H9 (cell line): Measurements from ENCODE around the gene FGF16. TPM values are rescaled to one million over a fixed set of nuclear protein-coding genes. Genes with fewer than 3 reads are reported as not detected.
"Not testable (repeated sequence)": the region's sequence is repeated elsewhere in the genome, so short reads cannot be mapped to it uniquely, and the experiment has no call there.

Experiments
- DNase-seq: peaks from one replicate; pipeline ENCODE4 v3.0.0-alpha.2; 2017
- H2AFZ ChIP-seq: one replicate; pipeline ENCODE4 v1.6.1; 2013; ENCODE audit warnings: mild to moderate bottlenecking, low read length, control low read depth, moderate library complexity
- H2AK5ac ChIP-seq: 2 replicates; pipeline ENCODE4 v1.6.1; 2013; ENCODE audit warnings: low read length, control low read depth, mixed read lengths; ENCODE audit not compliant: insufficient read length
- H2BK120ac ChIP-seq: one replicate; pipeline ENCODE4 v1.6.1; 2013; ENCODE audit warnings: low read depth, mild to moderate bottlenecking, low read length, control low read depth, inconsistent platforms; ENCODE audit not compliant: poor library complexity, severe bottlenecking
- H2BK12ac ChIP-seq: 2 replicates; pipeline ENCODE4 v1.6.1; 2013; ENCODE audit warnings: low read length, control low read depth, mixed read lengths, low read depth; ENCODE audit not compliant: insufficient read length
- H2BK15ac ChIP-seq: 2 replicates; pipeline ENCODE4 v1.6.1; 2013; ENCODE audit warnings: low read depth, low read length, control low read depth
- H2BK20ac ChIP-seq: one replicate; pipeline ENCODE4 v1.6.1; 2013; ENCODE audit warnings: low read depth, mild to moderate bottlenecking, low read length, control low read depth, inconsistent platforms; ENCODE audit not compliant: poor library complexity, severe bottlenecking
- H2BK5ac ChIP-seq: 2 replicates; pipeline ENCODE4 v1.6.1; 2013; ENCODE audit warnings: low read length, control low read depth, mixed read lengths; ENCODE audit not compliant: insufficient read length
- H3K14ac ChIP-seq: 2 replicates; pipeline ENCODE4 v1.6.1; 2013; ENCODE audit warnings: low read length, control low read depth; ENCODE audit not compliant: insufficient read depth
- H3K18ac ChIP-seq: 2 replicates; pipeline ENCODE4 v1.6.1; 2013; ENCODE audit warnings: low read depth, mild to moderate bottlenecking, mixed read lengths, low read length, control low read depth; ENCODE audit not compliant: insufficient read length
- H3K23ac ChIP-seq: 2 replicates; pipeline ENCODE4 v1.6.1; 2013; ENCODE audit warnings: low read length, control low read depth, mixed read lengths, low read depth; ENCODE audit not compliant: insufficient read length
- H3K23me2 ChIP-seq: 2 replicates; pipeline ENCODE4 v1.6.1; 2013; ENCODE audit warnings: low read depth, mild to moderate bottlenecking, mixed read lengths, low read length, control low read depth; ENCODE audit not compliant: insufficient read length, poor library complexity, severe bottlenecking
- H3K27ac ChIP-seq: 2 replicates; pipeline ENCODE4 v1.5.1; 2013; ENCODE audit warnings: low read length, control low read depth, mixed read lengths, low read depth; ENCODE audit not compliant: insufficient read length
- H3K27me3 ChIP-seq: 2 replicates; pipeline ENCODE4 v1.6.1; 2013; ENCODE audit warnings: low read length, control low read depth, inconsistent platforms; ENCODE audit not compliant: insufficient read depth
- H3K4ac ChIP-seq: 2 replicates; pipeline ENCODE4 v1.6.1; 2013; ENCODE audit warnings: low read depth, mild to moderate bottlenecking, control low read depth, inconsistent platforms, low read length, moderate library complexity
- H3K4me1 ChIP-seq: 2 replicates; pipeline ENCODE4 v1.6.1; 2013; ENCODE audit warnings: low read length, control low read depth, inconsistent platforms; ENCODE audit not compliant: insufficient read depth
- H3K4me2 ChIP-seq: 2 replicates; pipeline ENCODE4 v1.6.1; 2013; ENCODE audit warnings: low read length, control low read depth, mixed read lengths; ENCODE audit not compliant: insufficient read length, insufficient read depth
- H3K56ac ChIP-seq: 2 replicates; pipeline ENCODE4 v1.6.1; 2013; ENCODE audit warnings: low read depth, mild to moderate bottlenecking, mixed read lengths, low read length, control low read depth; ENCODE audit not compliant: insufficient read length
- H3K79me1 ChIP-seq: 2 replicates; pipeline ENCODE4 v1.6.1; 2013; ENCODE audit warnings: low read depth, mild to moderate bottlenecking, moderate library complexity, low read length, control low read depth, inconsistent platforms; ENCODE audit not compliant: insufficient read depth, poor library complexity, severe bottlenecking
- H3K79me2 ChIP-seq: 2 replicates; pipeline ENCODE4 v1.6.1; 2013; ENCODE audit warnings: low read length, control low read depth, inconsistent platforms; ENCODE audit not compliant: insufficient read depth
- H3K9ac ChIP-seq: 2 replicates; pipeline ENCODE4 v1.6.1; 2013; ENCODE audit warnings: low read length, control low read depth, mixed read lengths; ENCODE audit not compliant: insufficient read length; ENCODE audit errors: extremely low read depth
- H3K9me3 ChIP-seq: one replicate; pipeline ENCODE4 v1.6.1; 2013; ENCODE audit warnings: low read depth, low read length, inconsistent platforms; ENCODE audit not compliant: control insufficient read depth
- H3T11ph ChIP-seq: one replicate; pipeline ENCODE4 v1.6.1; 2013; ENCODE audit warnings: mild to moderate bottlenecking, low read length, control low read depth, inconsistent platforms
- H4K20me1 ChIP-seq: one replicate; pipeline ENCODE4 v1.6.1; 2013; ENCODE audit not compliant: control insufficient read depth, insufficient read length, insufficient read depth
- H4K5ac ChIP-seq: 2 replicates; pipeline ENCODE4 v1.6.1; 2013; ENCODE audit warnings: low read depth, mild to moderate bottlenecking, mixed read lengths, low read length, control low read depth; ENCODE audit not compliant: insufficient read length
- H4K8ac ChIP-seq: replicated peaks from 2 replicates; pipeline ENCODE4 v1.6.1; 2013; ENCODE audit warnings: low read length, control low read depth, mixed read lengths, low read depth; ENCODE audit not compliant: insufficient read length
- H4K91ac ChIP-seq: 2 replicates; pipeline ENCODE4 v1.6.1; 2013; ENCODE audit warnings: low read depth, mild to moderate bottlenecking, moderate library complexity, mixed read lengths, low read length, control low read depth; ENCODE audit not compliant: insufficient read length
- H3K27ac Mint-ChIP-seq, 3 experiments: 2 replicates in 2 of 3; 3 replicates in 1 of 3; pipeline ENCODE4 v1.8.0; 2020 to 2021; ENCODE audit warnings: mixed read lengths in 3 of 3, mild to moderate bottlenecking in 1 of 3, moderate library complexity in 1 of 3
- H3K27me3 Mint-ChIP-seq: 2 replicates; pipeline ENCODE4 v1.8.0; 2021; ENCODE audit warnings: low read depth, mild to moderate bottlenecking, moderate library complexity, mixed read lengths
- H3K36me3 Mint-ChIP-seq, 3 experiments: 2 replicates in 2 of 3; 3 replicates in 1 of 3; pipeline ENCODE4 v1.8.0; 2020 to 2021; ENCODE audit warnings: low read depth in 3 of 3, mixed read lengths in 3 of 3; ENCODE audit not compliant: insufficient read depth in 1 of 3
- H3K4me1 Mint-ChIP-seq, 2 experiments: 2 replicates each; pipeline ENCODE4 v1.8.0; 2020; ENCODE audit warnings: mixed read lengths in 2 of 2
- H3K4me3 Mint-ChIP-seq, 2 experiments: 2 replicates in 1 of 2; 3 replicates in 1 of 2; pipeline ENCODE4 v1.8.0; 2020 to 2021; ENCODE audit warnings: mild to moderate bottlenecking in 2 of 2, mixed read lengths in 2 of 2, moderate library complexity in 1 of 2
- H3K9me3 Mint-ChIP-seq, 2 experiments: 2 replicates in 1 of 2; 3 replicates in 1 of 2; pipeline ENCODE4 v1.8.0; 2020; ENCODE audit warnings: mild to moderate bottlenecking in 2 of 2, mixed read lengths in 2 of 2, moderate library complexity in 1 of 2
- CTCF ChIP-seq: fragments of 200-600 bp; sonication (generic); conservative IDR thresholded peaks from 3 replicates; pipeline ENCODE4 v1.8.0; 2021; ENCODE audit warnings: antibody characterized with exemption, mild to moderate bottlenecking
- WGBS: extraction: QIAGEN DNeasy Blood & Tissue Kit; methylation state at CpG from one replicate; pipeline ENCODE4 v1.1.7; 2013; ENCODE audit warnings: missing lambda C conversion rate, low lambda C conversion rate, mixed read lengths; ENCODE audit not compliant: insufficient read length; ENCODE audit errors: extremely low coverage; 5-methylcytosine and 5-hydroxymethylcytosine counted together
- total RNA-seq: library from RNA; stranded (reverse); gene quantifications from 2 replicates; pipeline ENCODE4 v1.2.1, GENCODE V29; 2021

FGF16 gene
- total RNA-seq, 1 experiment from 2014 or later: 2.8 TPM

GRCh38 chrX:77404419-77404818, 42.8 kb upstream of the FGF16 start:
- no peaks in the 10 kb centered on the region for H3K79me1 ChIP-seq
- no peak overlapping the region for H4K5ac ChIP-seq
- Mint-ChIP-seq H3K4me3 (no peak overlapping the region), H3K9me3 (peaks cover 70 to 83% of the 10 kb centered on the region in 2 experiments), H3K27me3 (no peaks in the 10 kb centered on the region), H3K4me1 (no peaks in the 10 kb centered on the region), H3K27ac (no peak overlapping the region; a peak in 1 of 7 replicates), H3K36me3 (no peaks in the 10 kb centered on the region; a peak in 2 of 7 replicates)
- no peak overlapping the region for H2AK5ac ChIP-seq
- no peaks in the 10 kb centered on the region for H3K27me3 ChIP-seq
- H2BK120ac ChIP-seq: no peak overlapping the region
- H2BK5ac ChIP-seq: no peak overlapping the region
- no peak overlapping the region for H2AFZ ChIP-seq
- H3K23me2 ChIP-seq: no peaks in the 10 kb centered on the region
- WGBS: no CpG with 5 or more reads among the region's 2 CpGs
- peaks cover 39% of the 10 kb centered on the region for H3K9me3 ChIP-seq
- H2BK12ac ChIP-seq: no peak overlapping the region
- H3K14ac ChIP-seq: no peak overlapping the region
- no peak for DNase-seq
- no peak overlapping the region for H3T11ph ChIP-seq
- no peaks in the 10 kb centered on the region for H3K4me1 ChIP-seq
- no peak overlapping the region for H3K4me2 ChIP-seq
- no peak overlapping the region for H3K4ac ChIP-seq
- no peak overlapping the region for H3K18ac ChIP-seq
- H4K8ac ChIP-seq: no peak overlapping the region
- H2BK20ac ChIP-seq: no peak overlapping the region
- no peaks in the 10 kb centered on the region for H4K20me1 ChIP-seq
- H3K9ac ChIP-seq: no peak overlapping the region
- TF ChIP-seq CTCF: no peak
- no peak overlapping the region for H4K91ac ChIP-seq
- no peaks in the 10 kb centered on the region for H3K79me2 ChIP-seq
- no peak overlapping the region for H2BK15ac ChIP-seq
- no peak overlapping the region for H3K56ac ChIP-seq
- H3K27ac ChIP-seq: no peak overlapping the region
- H3K23ac ChIP-seq: no peak overlapping the region

- peaks cover 72 to 82% of the 10 kb centered on the region in 2 experiments for H3K9me3 Mint-ChIP-seq
- WGBS: no CpG with 5 or more reads among the region's 1 CpG
Observed at GRCh38 chrX:77407821-77408220, 39.4 kb upstream of the FGF16 start.

More at GRCh38 chrX:77407821-77408220, 39.4 kb upstream of the FGF16 start:
- not testable (repeated sequence) for H2BK12ac ChIP-seq, H3K18ac ChIP-seq, H3K27ac Mint-ChIP-seq, H4K91ac ChIP-seq, H3K27me3 Mint-ChIP-seq, H3K4me1 Mint-ChIP-seq, H4K8ac ChIP-seq, H3K23ac ChIP-seq, H3K79me2 ChIP-seq, H2BK5ac ChIP-seq, H3K4me2 ChIP-seq, H3K23me2 ChIP-seq, H3K4me1 ChIP-seq, H3K56ac ChIP-seq, H3K9ac ChIP-seq, H2BK20ac ChIP-seq, H3T11ph ChIP-seq, H3K4me3 Mint-ChIP-seq, H3K14ac ChIP-seq, H4K20me1 ChIP-seq, H3K27ac ChIP-seq, H2BK120ac ChIP-seq, H3K4ac ChIP-seq, H2BK15ac ChIP-seq, H3K27me3 ChIP-seq, H3K79me1 ChIP-seq, H2AK5ac ChIP-seq, H2AFZ ChIP-seq, DNase-seq, H4K5ac ChIP-seq
- H3K36me3 Mint-ChIP-seq: peaks cover 1 to 10% (median 5%) of the 10 kb centered on the region in 3 experiments; a peak in 3 of 7 replicates
- peaks cover 24% of the 10 kb centered on the region for H3K9me3 ChIP-seq
